Common myeloid progenitor, CD34-positive (primary cell): ENCODE measurements around the gene RUVBL1.

Experiments used
- CTCF ChIA-PET: fragments of 350-600 bp; sonication (Branson Sonifier 250); formaldehyde crosslinking; loops from one replicate; lab custom pipeline; 2021; ENCODE audit warnings: antibody characterized with exemption; lab: Charles Lee
- POLR2A ChIA-PET: fragments of 350-600 bp; sonication (Branson Sonifier 250); formaldehyde crosslinking; loops from one replicate; lab custom pipeline; 2021; ENCODE audit warnings: antibody characterized with exemption; lab: Charles Lee
- DNase-seq, 3 donors: peaks; one replicate each; pipeline versions ENCODE4 v3.0.0 to v3.0.0-alpha.2; 2013
- H3K27ac ChIP-seq, 2 experiments: 1 replicate in 1 of 2; 2 replicates in 1 of 2; pipeline ENCODE4 v1.7.0; 2013; ENCODE audit warnings: inconsistent platforms in 2 of 2, low read length in 2 of 2, mild to moderate bottlenecking in 2 of 2, low read depth in 1 of 2, moderate library complexity in 1 of 2; ENCODE audit not compliant: severe bottlenecking in 2 of 2, insufficient read depth in 1 of 2, poor library complexity in 1 of 2
- H3K27me3 ChIP-seq, 5 experiments: replicated peaks in 2 of 5; 1 replicate in 3 of 5; 2 replicates in 2 of 5; pipeline versions ENCODE4 v1.6.1 to v1.7.0; 2013; ENCODE audit warnings: low read length in 4 of 5, mild to moderate bottlenecking in 2 of 5, moderate library complexity in 2 of 5, inconsistent platforms in 1 of 5; ENCODE audit not compliant: insufficient read depth in 5 of 5, control insufficient read depth in 4 of 5
- H3K36me3 ChIP-seq, 4 experiments: 1 replicate in 2 of 4; 2 replicates in 2 of 4; pipeline versions ENCODE4 v1.6.1 to v1.7.0; 2013; ENCODE audit warnings: low read length in 3 of 4, control low read depth in 1 of 4, mild to moderate bottlenecking in 1 of 4; ENCODE audit not compliant: control insufficient read depth in 4 of 4, insufficient read depth in 4 of 4
- H3K4me1 ChIP-seq, 4 experiments: 1 replicate in 3 of 4; 2 replicates in 1 of 4; pipeline versions ENCODE4 v1.6.1 to v1.7.1; 2013; ENCODE audit warnings: low read length in 3 of 4, mild to moderate bottlenecking in 3 of 4, control low read depth in 1 of 4, inconsistent platforms in 1 of 4, moderate library complexity in 1 of 4; ENCODE audit not compliant: control insufficient read depth in 4 of 4, insufficient read depth in 4 of 4; ENCODE audit errors: control extremely low read depth in 1 of 4
- H3K4me3 ChIP-seq, 7 experiments: 1 replicate in 4 of 7; 2 replicates in 3 of 7; pipeline versions ENCODE4 v1.5.1 to v1.7.0; 2013; ENCODE audit warnings: mild to moderate bottlenecking in 7 of 7, low read length in 6 of 7, moderate library complexity in 6 of 7, inconsistent platforms in 2 of 7, low read depth in 2 of 7, control low read depth in 1 of 7; ENCODE audit not compliant: insufficient read depth in 4 of 7, control insufficient read depth in 1 of 7; ENCODE audit errors: extremely low read depth in 1 of 7
- H3K9me3 ChIP-seq, 5 experiments: 1 replicate in 4 of 5; 2 replicates in 1 of 5; pipeline versions ENCODE4 v1.6.1 to v1.7.1; 2013; ENCODE audit warnings: low read length in 4 of 5, mild to moderate bottlenecking in 2 of 5, inconsistent platforms in 1 of 5, low read depth in 1 of 5, moderate library complexity in 1 of 5; ENCODE audit not compliant: control insufficient read depth in 4 of 5, insufficient read depth in 2 of 5; ENCODE audit errors: control extremely low read depth in 1 of 5
- WGBS: methylation state at CpG from one replicate; pipeline ENCODE4 v1.1.5; 2013; ENCODE audit not compliant: insufficient coverage; 5-methylcytosine and 5-hydroxymethylcytosine counted together

The RUVBL1 gene

DNA sequence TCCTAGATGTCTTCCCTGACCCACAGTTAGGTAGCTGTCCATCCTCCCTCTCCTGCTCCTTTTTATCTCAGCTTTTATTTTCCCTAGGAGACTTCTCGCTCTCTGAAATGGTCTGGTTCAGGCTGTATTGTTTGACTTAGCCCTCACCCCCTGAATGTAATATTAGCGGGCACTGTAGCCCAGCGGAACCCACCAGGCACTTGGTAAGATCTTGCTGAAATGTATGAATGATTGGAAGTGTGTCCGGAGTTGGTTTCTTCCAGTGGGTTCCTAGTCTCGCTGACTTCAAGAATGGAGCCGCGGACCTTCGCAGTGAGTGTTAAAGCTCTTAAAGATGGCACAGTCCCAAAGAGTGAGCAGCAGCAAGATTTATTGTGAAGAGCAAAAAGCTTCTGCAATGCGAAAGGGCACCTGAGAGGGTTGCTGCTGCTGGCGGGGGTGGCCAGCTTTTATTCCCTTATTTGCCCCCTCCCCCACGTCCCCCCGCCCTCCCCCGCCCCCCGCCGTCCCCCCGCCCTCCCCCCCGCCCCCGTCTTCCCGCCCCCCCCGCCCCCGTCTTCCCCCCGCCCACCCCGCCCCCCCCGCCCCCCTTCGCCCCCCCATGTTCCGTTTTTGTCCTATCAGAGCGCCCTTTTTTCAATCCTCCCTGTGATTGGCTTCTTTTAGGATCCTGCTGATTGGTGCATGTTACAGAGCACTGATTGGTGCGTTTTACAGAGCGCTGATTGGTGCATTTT is 29.0 kb upstream of the RUVBL1 start:
- Histone ChIP-seq H3K9me3 (peaks cover 2 to 6% (median 4%) of the 10 kb centered on the region in 5 experiments), H3K27ac (peak overlapping the region in 1 of 2 experiments; percentile 52), H3K4me3 (peak overlapping the region in 6 of 7 experiments; percentile 72 to 92 (median 86)), H3K4me1 (peaks cover 3 to 14% (median 5%) of the 10 kb centered on the region in 4 experiments), H3K36me3 (peaks cover 3 to 22% (median 15%) of the 10 kb centered on the region in 4 experiments), H3K27me3 (no peaks in the 10 kb centered on the region)
- DNase-seq, result peak; percentile 85 to 94 (median 93)
- 75% methylated on average over 10 of the region's 29 CpGs for WGBS
- ChIA-PET POLR2A (interaction anchor here (0.6 to 1.2 kb wide), 2 partner anchors 29 to 423 kb away, joined by 3 to 5 read pairs; partner anchors contain the start of gene RUVBL1), CTCF (interaction anchor here (1.0 to 1.8 kb wide), 3 partner anchors 10 to 57 kb away, joined by 3 to 4 read pairs (median 3); partner anchors contain the start of gene RUVBL1)

GRCh38 chr3:128151758-128152274 is 28.2 kb upstream of the RUVBL1 start:
- peaks cover 0 to 14% (median 8%) of the 10 kb centered on the region in 4 experiments for H3K36me3 ChIP-seq
- no peaks in the 10 kb centered on the region for H3K27me3 ChIP-seq
- DNase-seq, result no peak
- peaks cover 3 to 14% (median 5%) of the 10 kb centered on the region in 4 experiments for H3K4me1 ChIP-seq
- H3K27ac ChIP-seq, result no peak overlapping the region
- peaks cover 0 to 2% (median 0%) of the 10 kb centered on the region in 5 experiments for H3K9me3 ChIP-seq
- H3K4me3 ChIP-seq, result no peak overlapping the region
- ChIA-PET CTCF (interaction anchor here (1.3 kb wide), 1 partner anchor 10 kb away, joined by 3 read pairs; no protein-coding TSS in a partner anchor), POLR2A (interaction anchor here (0.6 kb wide), 1 partner anchor 423 kb away, joined by 3 read pairs; no protein-coding TSS in a partner anchor)
- WGBS, result 92% methylated on average over 2 of the region's 5 CpGs

- Histone ChIP-seq H3K4me1 (peaks cover 3 to 19% (median 14%) of the 10 kb centered on the region in 4 experiments), H3K9me3 (no peaks in the 10 kb centered on the region), H3K36me3 (no peaks in the 10 kb centered on the region), H3K27ac (no peak overlapping the region), H3K27me3 (no peaks in the 10 kb centered on the region), H3K4me3 (no peak overlapping the region)
- 80% methylated on average over 5 of the region's 5 CpGs for WGBS
- CTCF ChIA-PET, result no interaction called here
- POLR2A ChIA-PET, result no interaction called here
- DNase-seq, result no peak
Observed at GRCh38 chr3:128149650-128150049, 26.0 kb upstream of the RUVBL1 start.

DNA sequence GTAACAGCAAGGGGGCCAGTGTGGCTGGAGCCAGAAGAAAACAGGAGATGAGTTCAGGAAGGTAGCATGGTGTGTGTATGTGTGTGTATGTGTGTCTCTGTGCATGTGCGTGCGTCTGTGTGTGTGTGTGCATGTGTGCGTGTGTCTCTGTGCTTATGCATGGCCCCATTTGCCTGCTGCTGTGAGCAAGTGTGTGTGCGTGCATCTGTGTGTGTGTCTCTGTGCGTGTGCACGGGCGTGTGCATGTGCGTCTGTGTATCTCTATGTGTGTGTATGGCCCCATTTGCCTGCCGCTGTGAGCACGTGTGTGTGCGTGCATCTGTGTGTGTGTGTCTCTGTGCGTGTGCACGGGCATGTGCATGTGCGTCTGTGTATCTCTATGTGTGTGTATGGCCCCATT is 22.6 kb upstream of the RUVBL1 start:
- H3K27ac ChIP-seq, result no peak overlapping the region
- CTCF ChIA-PET, result interaction anchor here (1.0 kb wide), 2 partner anchors 12 to 22 kb away, joined by 3 read pairs; partner anchors contain the start of gene RUVBL1
- H3K4me1 ChIP-seq, result peaks cover 0 to 15% (median 13%) of the 10 kb centered on the region in 4 experiments
- no peak overlapping the region for H3K4me3 ChIP-seq
- no peak for DNase-seq
- H3K27me3 ChIP-seq, result no peaks in the 10 kb centered on the region
- no peaks in the 10 kb centered on the region for H3K9me3 ChIP-seq
- POLR2A ChIA-PET, result no interaction called here
- no peaks in the 10 kb centered on the region for H3K36me3 ChIP-seq
- WGBS, result 98% methylated on average over 7 of the region's 14 CpGs

GRCh38 chr3:128145279-128145678 is 21.7 kb upstream of the RUVBL1 start:
- ChIA-PET POLR2A (no interaction called here), CTCF (interaction anchor here (1.2 to 2.4 kb wide), 2 partner anchors 11 to 40 kb away, joined by 3 to 9 read pairs; no protein-coding TSS in a partner anchor)
- Histone ChIP-seq H3K4me3 (peak overlapping the region in 1 of 7 experiments; percentile 58), H3K27me3 (no peaks in the 10 kb centered on the region), H3K36me3 (no peaks in the 10 kb centered on the region), H3K27ac (no peak overlapping the region), H3K9me3 (no peaks in the 10 kb centered on the region), H3K4me1 (peaks cover 0 to 15% (median 13%) of the 10 kb centered on the region in 4 experiments)
- DNase-seq, result peak; percentile 56 to 92 (median 88)
- WGBS, result 0% methylated on average over 5 of the region's 6 CpGs

DNA sequence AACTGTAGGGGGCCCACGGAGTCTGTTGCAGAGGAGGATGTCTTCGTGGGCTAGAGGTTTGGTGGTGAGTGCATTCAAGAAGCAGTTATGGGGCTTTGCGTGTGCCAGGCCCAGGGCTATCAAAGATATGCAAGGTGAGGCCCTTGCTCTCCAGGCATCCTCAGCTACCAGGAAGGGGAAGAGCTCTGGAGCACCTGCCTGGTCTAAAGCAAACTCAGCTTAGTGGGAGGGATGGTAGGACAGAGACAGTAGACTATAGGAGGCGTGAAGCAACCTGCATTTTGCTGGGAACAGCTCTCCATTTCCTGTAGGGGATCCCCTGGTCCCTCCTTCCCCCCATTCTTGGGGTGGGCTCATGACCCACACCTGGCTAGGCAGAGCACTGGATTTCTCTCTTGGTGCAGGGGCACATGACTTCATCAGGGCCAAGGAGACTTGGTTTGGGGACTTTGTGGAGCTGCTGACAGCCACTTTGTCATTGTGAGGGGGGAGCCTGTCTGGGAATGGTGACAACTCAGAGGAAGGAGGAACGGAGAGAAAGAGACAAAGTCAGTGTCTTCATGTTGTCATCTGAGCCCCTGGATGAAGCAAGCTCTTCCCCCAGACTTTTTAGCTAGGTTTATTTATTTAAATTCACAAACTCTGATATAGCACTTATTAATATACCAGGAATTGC is 21.0 kb upstream of the RUVBL1 start:
- H3K4me3 ChIP-seq, result no peak overlapping the region
- DNase-seq, result no peak
- ChIA-PET POLR2A (no interaction called here), CTCF (interaction anchor here (1.2 to 2.4 kb wide), 2 partner anchors 11 to 40 kb away, joined by 3 to 9 read pairs; no protein-coding TSS in a partner anchor)
- 93% methylated on average over 4 of the region's 5 CpGs for WGBS
- peaks cover 0 to 15% (median 13%) of the 10 kb centered on the region in 4 experiments for H3K4me1 ChIP-seq
- H3K27me3 ChIP-seq, result no peaks in the 10 kb centered on the region
- no peak overlapping the region for H3K27ac ChIP-seq
- H3K36me3 ChIP-seq, result no peaks in the 10 kb centered on the region
- H3K9me3 ChIP-seq, result no peaks in the 10 kb centered on the region
